Transverse colon (tissue), 4 donors: ENCODE measurements around the gene AFF1. TPM values are rescaled to one million over a fixed set of nuclear protein-coding genes. Genes with fewer than 3 reads are reported as not detected.

Experiments used
- DNase-seq: peaks from one replicate; pipeline ENCODE4 v3.0.0-alpha.2; 2019
- H3K27ac ChIP-seq, 4 donors: fragments of 200-600 bp; sonication (generic); 2 replicates each; pipeline ENCODE4 v1.5.1; 2016 to 2018; ENCODE audit warnings: inconsistent platforms in 4 of 4
- H3K27me3 ChIP-seq: fragments of 200-600 bp; sonication (generic); 2 replicates; pipeline ENCODE4 v1.5.1; 2017; ENCODE audit warnings: inconsistent platforms
- H3K36me3 ChIP-seq, 4 donors: fragments of 200-600 bp; sonication (generic); 2 replicates each; pipeline ENCODE4 v1.5.1; 2017 to 2019; ENCODE audit warnings: inconsistent platforms in 4 of 4
- H3K4me1 ChIP-seq, 4 donors: fragments of 200-600 bp; sonication (generic); 2 replicates each; pipeline ENCODE4 v1.5.1; 2017 to 2020; ENCODE audit warnings: inconsistent platforms in 4 of 4
- H3K4me3 ChIP-seq, 4 donors: fragments of 200-600 bp; sonication (generic); 1 replicate in 1 of 4; 2 replicates in 3 of 4; pipeline versions ENCODE4 v1.5.1 to v1.6.1; 2017 to 2019; ENCODE audit warnings: inconsistent platforms in 4 of 4
- H3K9me3 ChIP-seq, 2 donors: fragments of 200-600 bp; sonication (generic); 2 replicates each; pipeline ENCODE4 v1.5.1; 2017 to 2019; ENCODE audit warnings: inconsistent platforms in 2 of 2
- EP300 ChIP-seq: sonication (generic); formaldehyde crosslinking; IDR thresholded peaks from one replicate; pipeline ENCODE4 v1.6.1; 2017; ENCODE audit warnings: antibody characterized with exemption, low read depth
- POLR2A ChIP-seq: fragments of 450-650 bp; IDR thresholded peaks from one replicate; pipeline ENCODE4 v1.6.1; 2016; ENCODE audit warnings: antibody characterized with exemption, mild to moderate bottlenecking, moderate library complexity
- POLR2AphosphoS5 ChIP-seq, 3 donors: sonication (generic); formaldehyde crosslinking; IDR thresholded peaks; one replicate each; pipeline ENCODE4 v1.6.1; 2016; ENCODE audit warnings: antibody characterized with exemption in 3 of 3
- WGBS, 2 donors: methylation state at CpG; one replicate each; pipeline ENCODE4 v1.1.5; 2018; ENCODE audit warnings: low coverage in 1 of 2; 5-methylcytosine and 5-hydroxymethylcytosine counted together
- in situ Hi-C, 4 donors: fragments of 200-750 bp; cut with MboI; loops; one replicate each; pipeline versions ENCODE4 v1.15.0 to v1.15.1; 2017; ENCODE audit warnings: low sequenced_read_pairs in 3 of 4, low pct_ligation_motif_present in 1 of 4, low pct_unique_long_range_greater_than_20kb in 1 of 4
- intact Hi-C: fragments of 100-400 bp; cut with DNase I; formaldehyde crosslinking; loops from one replicate; pipeline ENCODE4 v1.15.1; 2023; ENCODE audit warnings: low total_unique reads
- total RNA-seq, 4 donors: library from RNA; depleted of rRNA; stranded (reverse); fragments of >200 nt; gene quantifications; one replicate each; pipeline ENCODE4 v1.1.0, GENCODE V29; 2016
- TF ChIP-seq, protein P1 (sequence below), 5 experiments: fragments of 200-600 bp in 3 of 5; fragments of 450-650 bp in 2 of 5; sonication (generic) in 3 of 5; IDR thresholded peaks; 1 replicate in 2 of 5; 2 replicates in 3 of 5; pipeline ENCODE4 v1.5.1; 2016 to 2017; ENCODE audit warnings: antibody characterized with exemption in 5 of 5, inconsistent platforms in 3 of 5, mild to moderate bottlenecking in 2 of 5, moderate library complexity in 1 of 5

Gene AFF1
- total RNA-seq, 4 donors from 2014 or later: 77.1 to 151 (median 97.0) TPM

DNA sequence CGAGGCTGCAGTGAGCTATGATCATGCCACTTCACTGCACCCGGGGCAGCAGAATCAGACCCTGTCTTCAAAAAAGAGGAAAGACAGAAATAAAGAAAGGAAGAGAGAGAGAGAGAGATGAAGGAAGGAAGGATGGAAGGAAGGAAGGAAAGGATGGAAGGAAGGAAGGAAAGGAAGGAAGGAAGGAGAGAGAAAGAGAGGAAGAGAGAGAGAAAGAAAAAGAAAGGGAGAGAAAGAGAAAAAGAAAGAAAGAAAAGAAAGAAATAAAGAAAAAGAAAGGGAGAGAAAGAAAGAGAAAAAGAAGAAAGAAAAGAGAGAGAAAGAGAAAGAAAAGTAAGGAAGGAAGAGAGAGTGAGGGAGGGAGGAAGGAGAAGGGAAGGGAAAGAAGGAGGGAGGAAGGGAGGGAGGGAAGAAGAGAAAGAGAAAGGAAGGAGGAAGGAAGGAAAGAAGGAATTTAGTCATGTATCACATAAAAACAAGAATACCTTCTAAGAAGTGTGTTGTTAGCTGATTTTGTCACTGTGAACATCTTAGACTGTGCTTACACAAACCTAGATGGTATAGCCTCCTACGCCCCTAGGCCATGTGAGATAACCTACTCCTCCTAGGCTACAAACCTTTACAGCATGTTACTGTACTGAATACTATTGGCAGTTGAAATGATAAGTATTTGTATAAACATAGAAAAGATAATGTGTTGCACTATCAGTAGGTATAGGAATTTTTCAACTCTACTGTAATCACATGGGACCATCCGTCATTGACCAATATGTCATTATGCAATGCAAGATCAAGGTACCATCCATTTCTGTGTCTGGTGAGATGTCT lies 17.4 kb upstream of the AFF1 start:
- intact Hi-C loops (no loop called here), in situ Hi-C loops (loop anchor here in 3 of 4 donors (25.0 kb wide), 1 partner anchor 320 kb away; no protein-coding TSS in a partner anchor)
- H3K27ac ChIP-seq: no peak overlapping the region
- no peaks in the 10 kb centered on the region for H3K36me3 ChIP-seq
- H3K27me3 ChIP-seq: no peaks in the 10 kb centered on the region
- 89 to 91% methylated on average over 4 of the region's 4 CpGs for WGBS, 2 donors
- H3K9me3 ChIP-seq: no peaks in the 10 kb centered on the region
- no peak for DNase-seq
- TF ChIP-seq, protein P1, sequence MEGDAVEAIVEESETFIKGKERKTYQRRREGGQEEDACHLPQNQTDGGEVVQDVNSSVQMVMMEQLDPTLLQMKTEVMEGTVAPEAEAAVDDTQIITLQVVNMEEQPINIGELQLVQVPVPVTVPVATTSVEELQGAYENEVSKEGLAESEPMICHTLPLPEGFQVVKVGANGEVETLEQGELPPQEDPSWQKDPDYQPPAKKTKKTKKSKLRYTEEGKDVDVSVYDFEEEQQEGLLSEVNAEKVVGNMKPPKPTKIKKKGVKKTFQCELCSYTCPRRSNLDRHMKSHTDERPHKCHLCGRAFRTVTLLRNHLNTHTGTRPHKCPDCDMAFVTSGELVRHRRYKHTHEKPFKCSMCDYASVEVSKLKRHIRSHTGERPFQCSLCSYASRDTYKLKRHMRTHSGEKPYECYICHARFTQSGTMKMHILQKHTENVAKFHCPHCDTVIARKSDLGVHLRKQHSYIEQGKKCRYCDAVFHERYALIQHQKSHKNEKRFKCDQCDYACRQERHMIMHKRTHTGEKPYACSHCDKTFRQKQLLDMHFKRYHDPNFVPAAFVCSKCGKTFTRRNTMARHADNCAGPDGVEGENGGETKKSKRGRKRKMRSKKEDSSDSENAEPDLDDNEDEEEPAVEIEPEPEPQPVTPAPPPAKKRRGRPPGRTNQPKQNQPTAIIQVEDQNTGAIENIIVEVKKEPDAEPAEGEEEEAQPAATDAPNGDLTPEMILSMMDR (IDR thresholded peaks at IDR 0.05): no peak
- H3K4me3 ChIP-seq: no peak overlapping the region
- H3K4me1 ChIP-seq: peaks cover 0 to 3% (median 0%) of the 10 kb centered on the region in 4 donors

GRCh38 chr4:86918539-86919072 lies 16.2 kb upstream of the AFF1 start:
- Histone ChIP-seq H3K4me3 (no peak overlapping the region), H3K4me1 (peaks cover 0 to 3% (median 0%) of the 10 kb centered on the region in 4 donors), H3K27me3 (no peaks in the 10 kb centered on the region), H3K9me3 (no peaks in the 10 kb centered on the region), H3K36me3 (no peaks in the 10 kb centered on the region), H3K27ac (no peak overlapping the region)
- intact Hi-C loops: no loop called here
- TF ChIP-seq EP300: no peak
- TF ChIP-seq POLR2A: no peak
- TF ChIP-seq, protein P1 (IDR thresholded peaks at IDR 0.05): no peak
- no peak for TF ChIP-seq POLR2AphosphoS5 (IDR thresholded peaks at IDR 0.05)
- DNase-seq: no peak
- 32 to 39% methylated on average over 3 of the region's 3 CpGs for whole genome bisulfite sequencing, 2 donors
- in situ Hi-C loops: loop anchor here in 3 of 4 donors (25.0 kb wide), 1 partner anchor 319 kb away; no protein-coding TSS in a partner anchor

GRCh38 chr4:86919561-86920223 lies 15.1 kb upstream of the AFF1 start:
- intact Hi-C loops (no loop called here), in situ Hi-C loops (loop anchor here (5.0 to 25.0 kb wide), 5 partner anchors 173 to 318 kb away; no protein-coding TSS in a partner anchor)
- Histone ChIP-seq H3K27me3 (no peaks in the 10 kb centered on the region), H3K4me3 (no peak overlapping the region), H3K27ac (no peak overlapping the region), H3K4me1 (peaks cover 0 to 3% (median 0%) of the 10 kb centered on the region in 4 donors), H3K9me3 (no peaks in the 10 kb centered on the region), H3K36me3 (no peaks in the 10 kb centered on the region)
- no peak for TF ChIP-seq POLR2AphosphoS5 (IDR thresholded peaks at IDR 0.05)
- TF ChIP-seq EP300: no peak
- TF ChIP-seq, protein P1 (IDR thresholded peaks at IDR 0.05): no peak
- no peak for TF ChIP-seq POLR2A
- no peak for DNase-seq
- 85 to 96% methylated on average over 4 of the region's 4 CpGs for WGBS, 2 donors

- Histone ChIP-seq H3K27ac (no peak overlapping the region), H3K4me1 (peaks cover 0 to 3% (median 0%) of the 10 kb centered on the region in 4 donors), H3K36me3 (no peaks in the 10 kb centered on the region), H3K27me3 (no peaks in the 10 kb centered on the region), H3K9me3 (no peaks in the 10 kb centered on the region), H3K4me3 (no peak overlapping the region)
- in situ Hi-C loops: loop anchor here (5.0 to 25.0 kb wide), 5 partner anchors 171 to 316 kb away; no protein-coding TSS in a partner anchor
- 92 to 100% methylated on average over 1 of the region's 1 CpG for WGBS, 2 donors
- no peak for DNase-seq
- intact Hi-C loops: no loop called here
- TF ChIP-seq EP300 (no peak), POLR2AphosphoS5 (IDR thresholded peaks at IDR 0.05) (no peak), POLR2A (no peak)
- TF ChIP-seq, protein P1 (IDR thresholded peaks at IDR 0.05): no peak
Observed at GRCh38 chr4:86921608-86922252, 13.1 kb upstream of the AFF1 start.
